ENCODE data around the gene SEC22A.
"Not testable (repeated sequence)": the region's sequence is repeated elsewhere in the genome, so short reads cannot be mapped to it uniquely, and the experiment has no call there.

The SEC22A gene

DNA sequence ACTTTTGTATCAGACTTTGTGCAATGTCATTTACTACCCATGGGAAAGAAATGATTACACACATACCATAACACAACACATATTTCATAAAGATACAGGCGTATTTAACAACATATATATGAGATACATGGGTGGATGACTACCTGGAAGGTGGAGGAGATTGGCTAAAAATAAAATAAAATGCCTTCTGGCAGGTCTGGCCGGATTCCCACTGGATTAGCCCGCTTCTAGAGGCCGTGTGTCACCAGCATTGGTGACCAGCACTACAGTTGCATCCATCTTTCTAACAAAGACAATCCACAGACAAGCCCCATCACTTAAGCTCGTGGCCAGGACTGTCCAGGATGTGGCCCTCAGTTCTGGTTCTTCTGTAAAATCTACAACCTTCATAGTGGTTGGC is 21.0 kb upstream of the SEC22A start:
- DNase-seq: no peak

DNA sequence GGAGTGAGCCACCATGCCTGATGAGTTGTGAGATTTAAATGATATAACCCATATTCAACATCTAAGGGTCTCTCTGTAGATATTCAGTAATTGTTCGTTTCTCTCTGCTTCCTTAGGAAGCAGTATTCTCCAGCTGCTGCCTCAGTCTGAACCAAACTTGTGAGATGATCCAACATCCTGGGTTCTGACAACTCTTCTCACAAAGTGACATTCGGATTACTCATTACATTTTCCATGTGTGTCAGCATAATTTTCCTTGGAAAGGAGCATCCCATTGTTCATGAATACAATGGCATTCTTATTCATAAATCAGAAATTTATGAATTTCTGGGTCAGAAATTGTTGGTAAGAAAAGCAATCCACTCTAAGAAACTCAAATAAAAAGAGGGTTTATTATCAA is 15.0 kb upstream of the SEC22A start:
- no peak for DNase-seq

DNA sequence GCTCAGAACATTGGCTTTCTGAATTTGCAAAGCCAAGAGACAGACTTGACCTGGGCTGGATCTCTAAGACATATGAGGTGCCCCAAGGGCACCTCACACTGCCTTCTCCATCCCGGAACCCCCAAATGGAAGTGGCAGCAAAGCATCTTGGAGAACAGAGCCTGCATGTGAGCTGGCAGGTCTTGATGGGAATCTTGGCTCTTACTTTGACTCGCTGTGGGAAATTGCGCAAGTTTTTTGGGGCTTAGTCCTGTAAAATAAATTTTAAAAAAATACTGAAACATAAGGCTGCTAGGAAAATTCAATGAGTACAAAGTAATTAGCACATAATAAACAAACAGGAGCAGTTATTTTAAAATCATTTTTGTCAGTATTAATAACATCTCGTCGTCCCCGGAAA is 13.7 kb upstream of the SEC22A start:
- no peak for DNase-seq

DNA sequence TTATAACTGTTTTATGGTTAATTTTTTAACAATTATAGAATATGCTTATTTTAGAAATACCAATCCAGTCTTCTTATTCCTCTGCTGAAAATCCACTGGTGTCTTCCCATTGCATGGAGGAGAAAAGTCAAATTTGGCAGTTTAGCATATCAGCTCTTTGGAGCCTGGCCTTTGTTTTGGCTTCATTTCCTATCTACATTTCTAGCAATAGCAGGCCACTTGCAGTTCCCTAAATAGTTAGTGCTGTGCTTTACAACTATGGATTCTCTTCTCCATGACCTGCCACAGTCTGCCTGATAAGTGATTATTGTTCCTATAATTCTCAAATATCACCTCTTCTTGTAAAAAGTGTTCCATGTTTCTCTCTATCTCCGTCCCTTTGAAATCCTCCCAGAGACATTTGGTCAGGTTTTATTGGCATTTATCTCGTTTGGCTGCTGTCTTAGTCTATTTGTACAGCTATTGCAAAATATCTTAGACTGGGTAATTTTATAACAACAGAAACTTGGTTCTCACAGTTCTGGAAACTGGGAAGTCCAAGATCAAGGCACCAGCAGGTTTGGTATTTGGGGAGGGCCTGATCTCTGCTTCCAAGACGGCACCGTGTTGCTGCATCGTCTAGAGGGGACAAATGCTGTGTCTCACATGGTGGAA is 8.2 kb upstream of the SEC22A start:
- DNase-seq: no peak

DNA sequence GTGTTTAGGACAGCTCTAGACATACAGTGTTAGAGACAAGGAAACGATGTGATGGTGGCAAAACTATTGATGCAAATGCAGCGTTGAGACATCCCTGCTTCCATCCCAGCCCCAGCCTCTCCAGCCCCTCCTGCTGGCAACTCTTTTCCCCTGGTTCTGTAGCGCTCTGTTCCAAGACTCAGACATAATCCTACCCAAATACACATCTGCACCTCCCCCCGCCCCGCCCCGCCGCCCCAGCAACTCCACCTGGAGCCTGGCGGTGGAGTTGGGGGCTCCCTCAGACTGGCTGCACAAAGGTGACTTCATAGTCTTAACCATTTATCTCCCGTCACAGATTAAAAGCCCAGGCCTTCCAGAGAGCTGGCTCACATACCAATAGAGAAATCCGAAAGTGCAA is 7.2 kb upstream of the SEC22A start:
- peak in 1 of 14 donors; percentile 3 for DNase-seq

DNA sequence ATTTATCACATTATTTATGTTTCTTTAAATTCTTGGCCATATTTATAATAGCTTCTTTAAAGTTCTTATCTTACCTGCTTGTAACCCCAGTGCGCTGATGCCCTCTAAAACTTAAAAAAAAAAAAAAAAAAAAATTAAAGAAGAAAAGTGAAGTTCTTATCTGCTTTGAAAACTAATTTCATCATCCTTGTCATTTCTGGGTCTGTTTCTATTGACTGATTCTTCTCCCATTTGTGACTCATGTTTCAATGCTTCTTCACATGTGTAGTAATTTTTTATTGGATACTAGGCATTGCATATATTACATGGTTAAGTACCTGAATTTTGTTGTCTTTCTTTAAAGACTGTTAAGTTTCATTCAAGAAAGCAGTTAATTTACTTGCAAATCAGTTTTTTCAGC is 3.4 kb upstream of the SEC22A start:
- no peak for DNase-seq

DNA sequence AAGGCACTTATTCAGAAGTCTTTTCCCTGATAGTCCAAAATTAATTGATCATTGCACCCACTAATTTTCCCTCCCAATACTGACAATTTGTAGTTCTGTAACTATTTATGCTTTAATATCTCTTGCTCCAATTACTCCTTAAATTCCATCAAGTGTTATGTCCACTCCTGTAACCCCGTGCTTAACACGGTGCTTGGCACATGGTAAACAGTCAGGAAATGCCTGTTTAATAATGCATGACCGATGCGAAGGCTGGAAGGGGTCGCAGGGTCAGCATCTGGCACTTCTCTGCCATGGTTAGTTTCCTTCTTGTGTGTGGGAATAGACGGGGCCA is 553 bp upstream of the SEC22A start:
- DNase-seq: peak in 1 of 14 donors; percentile 4

DNA sequence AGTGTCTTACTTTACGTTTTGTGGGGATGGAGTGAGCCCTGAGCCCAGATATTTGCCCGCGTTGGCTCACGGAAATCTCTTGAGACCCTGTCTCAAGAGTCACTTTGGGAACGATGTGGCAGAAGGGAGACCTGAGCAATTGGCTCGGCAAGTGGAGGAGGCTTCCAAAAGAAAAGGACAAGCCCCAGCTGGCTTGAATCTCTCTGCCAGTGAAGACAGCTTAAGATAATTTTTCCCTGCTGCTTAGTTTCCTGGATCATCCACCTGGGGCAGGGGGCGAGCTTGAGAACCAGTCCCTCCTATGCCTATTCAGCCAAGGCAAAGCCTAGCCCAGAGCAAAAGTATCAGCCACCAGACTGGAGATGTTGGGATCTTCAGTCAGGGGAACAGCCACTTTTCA is 708 bp downstream of the SEC22A start:
- DNase-seq: peak in 1 of 14 donors; percentile 33

DNA sequence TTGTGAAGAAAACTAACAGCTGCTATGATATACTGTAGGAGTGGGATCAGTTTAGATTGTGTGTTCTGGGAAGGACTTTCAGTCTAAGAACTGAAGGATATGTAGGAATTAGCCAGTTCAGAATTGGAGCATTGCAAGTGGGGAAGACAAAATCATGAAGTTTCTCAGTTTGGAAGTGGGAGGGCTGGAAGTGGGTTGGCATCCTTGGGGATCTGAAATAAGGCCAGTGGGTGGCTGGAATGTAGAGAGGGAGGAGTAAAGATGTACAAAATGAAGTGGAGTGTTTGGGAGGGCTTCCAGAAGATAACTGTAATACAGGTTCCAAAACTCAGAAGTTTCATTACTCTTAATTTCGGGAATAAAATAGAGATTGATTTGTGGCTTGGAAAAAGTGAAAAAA is 17.2 kb downstream of the SEC22A start:
- no peak for DNase-seq

DNA sequence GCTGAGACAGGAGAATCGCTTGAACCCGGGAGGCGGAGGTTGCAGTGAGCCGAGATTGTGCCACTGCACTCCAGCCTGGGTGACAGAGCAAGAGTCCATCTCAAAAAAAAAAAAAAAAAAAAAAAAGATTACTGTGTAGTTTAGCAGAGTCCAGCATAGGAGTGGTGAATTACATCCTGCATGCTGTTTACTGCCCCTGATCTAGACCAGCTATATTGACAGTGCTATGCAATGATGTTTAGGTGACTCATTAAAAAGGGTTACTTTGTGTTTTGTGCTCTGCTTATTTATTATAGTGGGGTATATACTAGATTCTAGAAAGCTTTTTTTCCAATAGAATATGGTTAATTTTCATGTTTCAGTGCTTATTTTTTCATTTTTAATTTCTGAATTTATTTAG is 19.6 kb downstream of the SEC22A start:
- DNase-seq: not testable (repeated sequence)

DNA sequence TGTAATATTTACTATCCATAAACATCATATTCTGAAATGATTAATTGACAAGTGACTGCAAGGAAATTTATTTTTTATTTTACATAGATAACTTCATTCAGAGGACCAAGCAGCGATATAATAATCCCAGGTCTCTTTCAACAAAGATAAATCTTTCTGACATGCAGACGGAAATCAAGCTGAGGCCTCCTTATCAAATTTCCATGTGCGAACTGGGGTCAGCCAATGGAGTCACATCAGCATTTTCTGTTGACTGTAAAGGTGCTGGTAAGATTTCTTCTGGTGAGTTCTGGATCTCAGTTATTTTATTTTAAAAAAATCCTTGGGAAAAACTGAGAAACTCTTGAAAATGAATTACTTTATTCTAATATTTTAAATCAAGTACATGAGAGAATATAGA is 23.3 kb downstream of the SEC22A start:
- DNase-seq: no peak

DNA sequence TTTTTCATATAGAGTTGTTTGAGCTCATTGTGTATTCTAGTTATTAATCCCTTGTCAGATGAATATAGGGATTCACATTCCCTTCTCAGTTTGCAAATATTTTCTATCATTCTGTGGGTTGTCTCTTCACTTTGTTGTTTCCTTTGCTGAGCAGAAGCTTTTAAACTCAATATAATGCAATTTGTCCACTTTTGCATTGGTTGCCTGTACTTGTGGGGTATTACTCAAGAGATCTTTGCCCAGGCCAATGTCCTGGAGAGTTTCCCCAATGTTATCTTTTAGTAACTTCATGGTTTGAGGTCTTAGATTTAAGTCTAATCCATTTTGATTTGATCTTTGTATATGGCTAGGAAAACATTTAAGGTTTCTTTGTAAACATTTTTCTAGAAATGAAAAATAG is 24.8 kb downstream of the SEC22A start:
- DNase-seq: no peak

DNA sequence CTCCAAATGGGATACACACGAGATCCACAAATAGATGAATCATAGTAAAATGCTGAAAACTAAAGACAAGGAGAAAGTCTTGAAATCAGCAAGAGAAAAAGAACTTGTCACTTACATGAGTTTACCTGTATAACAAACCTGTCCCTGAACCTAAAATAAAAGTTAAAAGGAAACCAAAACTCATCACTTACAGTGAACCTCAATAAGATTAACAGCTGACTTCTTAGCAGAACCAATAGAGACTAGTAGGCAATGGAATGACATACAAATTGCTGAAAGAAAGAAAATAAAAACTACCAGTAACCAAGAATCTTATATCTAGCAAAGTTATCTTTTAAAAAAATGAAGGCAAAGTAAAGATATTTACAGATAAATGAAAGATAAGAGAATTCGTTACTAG is 27.4 kb downstream of the SEC22A start:
- DNase-seq: no peak

DNA sequence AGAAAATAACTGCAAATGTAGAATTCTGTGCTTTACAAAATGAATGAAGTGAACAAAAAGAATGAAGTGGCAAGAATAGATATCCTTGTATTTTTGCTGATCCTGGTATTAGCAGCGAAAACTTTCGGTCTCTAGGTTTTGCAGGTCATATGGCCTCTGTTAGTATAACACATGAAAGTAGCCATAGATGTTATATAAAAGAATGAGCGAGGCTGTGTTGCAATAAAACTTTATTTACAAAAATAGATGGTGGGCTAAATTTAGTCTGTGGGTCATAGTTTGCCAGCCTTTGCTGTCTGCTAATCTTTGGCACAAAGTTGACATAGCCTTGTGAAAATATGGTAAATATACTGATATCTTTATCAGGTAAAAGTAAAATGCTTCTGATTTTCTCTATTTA is 35.2 kb downstream of the SEC22A start:
- no peak for DNase-seq

DNA sequence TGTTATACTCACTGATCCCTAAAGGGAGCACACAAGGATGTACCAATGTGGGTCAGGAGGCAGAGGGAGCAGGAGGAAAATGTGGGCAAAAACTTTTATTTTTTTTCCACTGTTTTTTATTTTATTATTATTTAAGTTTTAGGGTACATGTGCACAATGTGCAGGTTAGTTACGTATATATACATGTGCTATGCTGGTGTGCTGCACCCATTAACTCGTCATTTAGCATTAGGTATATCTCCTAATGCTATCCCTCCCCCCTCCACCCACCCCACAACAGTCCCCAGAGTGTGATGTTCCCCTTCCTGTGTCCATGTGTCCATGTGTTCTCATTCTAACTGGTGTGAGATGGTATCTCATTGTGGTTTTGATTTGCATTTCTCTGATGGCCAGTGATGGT is 37.4 kb downstream of the SEC22A start:
- not testable (repeated sequence) for DNase-seq

DNA sequence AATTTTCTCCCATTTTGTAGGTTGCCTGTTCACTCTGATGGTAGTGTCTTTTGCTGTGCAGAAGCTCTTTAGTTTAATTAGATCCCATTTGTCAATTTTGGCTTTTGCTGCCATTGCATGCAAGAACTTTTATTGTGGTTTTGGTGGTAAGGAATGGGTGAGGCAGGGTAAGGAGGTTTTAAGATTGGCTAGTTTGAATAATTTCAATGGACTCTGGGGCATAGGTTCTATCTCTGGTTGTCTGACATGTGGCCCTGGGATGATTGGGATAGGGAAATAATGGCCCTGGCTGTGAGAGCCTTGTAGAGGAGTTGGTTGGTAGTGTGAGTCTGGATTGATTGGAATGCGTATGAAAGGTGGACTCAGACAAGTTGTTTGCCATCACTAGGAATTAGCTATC is 38.0 kb downstream of the SEC22A start:
- DNase-seq: no peak

DNA sequence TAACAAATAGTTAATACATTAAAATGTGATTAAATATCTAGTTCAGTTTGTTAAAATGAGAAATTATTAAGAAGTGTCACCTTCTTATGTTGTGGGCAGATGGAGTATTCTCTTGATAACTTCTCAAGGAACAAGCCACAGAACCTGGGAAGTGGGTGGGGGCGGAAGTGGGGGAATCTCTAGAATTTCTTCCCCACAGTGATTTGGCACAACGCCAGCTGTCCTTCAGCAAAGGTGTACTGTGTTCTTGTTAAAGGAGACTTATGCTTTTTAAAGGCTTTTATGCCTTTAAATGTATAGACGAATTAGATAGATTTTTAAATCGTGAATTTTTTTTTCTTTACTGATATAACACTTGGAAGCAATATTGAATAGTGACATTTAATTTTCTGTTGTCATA is 42.4 kb downstream of the SEC22A start:
- no peak for DNase-seq

DNA sequence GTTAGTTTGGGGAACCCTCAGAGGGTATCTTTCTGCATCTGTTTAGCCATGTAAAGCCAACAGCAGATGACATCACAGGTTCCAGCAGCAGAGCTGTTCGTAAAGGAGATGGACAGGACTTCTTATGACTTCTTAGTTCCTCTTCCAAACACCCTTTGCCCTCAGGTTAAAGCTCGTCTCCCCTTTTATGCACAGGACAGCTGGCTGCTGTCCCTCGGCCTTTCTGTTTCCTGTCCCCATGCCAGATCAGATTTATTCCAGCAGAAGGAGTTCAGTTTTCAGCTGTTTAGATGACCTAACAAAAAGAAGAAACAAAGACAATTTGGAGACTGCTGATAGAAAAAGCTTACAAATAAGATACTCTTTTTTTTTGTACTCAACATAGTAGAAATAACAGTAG is 45.1 kb downstream of the SEC22A start:
- no peak for DNase-seq

DNA sequence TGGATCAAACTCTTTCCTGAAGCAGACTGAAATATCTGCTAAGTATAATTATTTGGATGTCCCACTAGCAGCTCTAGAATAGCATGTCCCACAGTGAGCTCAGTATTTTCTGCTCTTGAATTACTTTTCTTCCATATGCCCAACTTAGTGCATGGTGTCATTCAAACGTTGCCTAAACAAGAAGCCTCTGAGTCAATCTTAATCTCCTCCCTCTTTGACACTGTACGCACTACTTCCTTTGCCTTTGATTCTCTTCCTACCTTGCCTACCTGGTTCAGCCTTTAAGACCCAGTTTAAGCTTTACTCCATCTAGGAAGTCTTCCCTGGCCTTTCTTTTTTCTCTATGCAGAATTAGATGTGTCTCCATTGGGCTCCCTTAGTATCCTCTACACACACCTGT is 54.5 kb downstream of the SEC22A start:
- DNase-seq: no peak

DNA sequence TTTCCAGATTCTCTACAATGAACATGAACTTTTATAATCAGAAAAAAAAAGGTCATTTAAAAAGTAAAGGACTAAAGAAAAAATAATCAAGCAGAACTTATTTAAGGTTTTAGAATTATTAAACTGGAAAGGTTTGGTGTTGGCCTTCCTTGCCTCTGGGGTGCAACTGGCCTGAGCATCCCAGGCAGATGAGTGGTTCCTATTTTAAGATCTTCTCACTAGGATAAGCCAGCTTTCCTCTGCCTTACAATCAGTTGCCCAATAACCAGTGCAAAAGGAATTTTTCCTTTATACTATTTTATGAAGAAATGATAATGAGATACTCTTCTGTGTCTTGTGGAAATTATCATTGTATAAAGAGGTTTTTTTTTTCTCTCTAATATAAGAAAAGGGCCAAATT is 56.6 kb downstream of the SEC22A start:
- DNase-seq: no peak

DNA sequence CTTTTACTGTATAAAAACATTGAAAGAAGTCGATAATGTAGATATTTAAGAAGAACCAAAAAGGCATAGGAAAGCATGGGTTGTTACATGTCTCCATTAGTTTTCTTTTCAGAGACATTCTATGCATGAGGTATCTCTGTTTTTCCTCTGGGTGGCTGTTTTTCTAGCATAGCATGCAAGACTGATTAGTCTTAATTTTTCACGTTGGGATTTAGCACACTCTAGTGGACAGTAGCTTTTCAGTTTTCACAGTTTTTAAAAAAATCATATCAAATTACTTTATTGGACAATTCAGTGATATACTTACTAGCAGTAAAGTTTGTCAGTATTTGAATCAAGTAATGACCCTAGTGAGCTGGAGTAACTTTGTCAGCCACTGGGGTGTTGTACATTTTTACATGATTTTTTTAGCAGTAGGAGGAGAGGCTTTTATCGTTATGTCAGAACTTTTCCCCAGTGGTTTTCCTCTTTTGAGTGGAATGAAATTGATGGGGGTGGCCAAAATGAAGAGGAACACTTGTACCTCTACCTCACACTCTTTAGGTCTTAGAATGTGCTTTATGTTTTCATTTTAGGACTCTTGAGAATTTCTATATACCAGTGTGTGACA is 57.2 kb downstream of the SEC22A start:
- no peak for DNase-seq

DNA sequence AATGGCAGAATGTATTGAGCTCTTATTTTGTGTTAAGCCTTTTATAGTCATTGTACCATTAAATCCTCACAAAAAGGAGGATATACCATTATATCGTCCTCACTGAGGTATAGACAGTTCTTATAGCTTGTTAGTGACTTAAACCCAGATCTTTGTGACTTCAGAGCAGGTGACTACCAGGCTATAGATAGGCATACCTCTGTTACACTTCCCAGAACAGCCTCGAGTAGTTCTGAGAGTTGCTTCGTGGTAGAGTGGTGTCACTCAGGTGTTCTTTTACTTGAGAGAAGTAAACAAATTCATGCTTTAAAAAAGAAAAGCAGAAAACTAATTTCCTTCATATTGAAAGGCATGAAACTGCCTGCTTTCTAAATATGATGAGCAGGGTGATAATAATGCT is 59.9 kb downstream of the SEC22A start:
- no peak for DNase-seq

DNA sequence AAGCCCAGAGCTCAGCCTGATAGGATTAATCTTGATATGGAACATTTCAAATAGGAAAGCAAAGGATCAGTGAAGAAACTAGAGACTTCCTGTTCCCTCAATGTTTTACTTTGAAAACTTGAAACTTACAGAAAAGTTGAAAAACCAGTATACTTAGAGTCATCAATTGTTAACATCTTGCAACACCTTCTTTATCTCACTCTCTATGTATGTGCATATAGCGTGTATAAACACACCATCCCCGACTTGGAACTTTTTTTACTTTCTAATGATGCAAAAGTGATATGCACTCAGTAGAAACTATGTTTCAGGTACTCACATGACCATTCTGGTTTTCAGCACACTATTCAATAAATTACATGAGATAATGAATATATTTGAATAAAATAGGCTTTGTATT is 60.5 kb downstream of the SEC22A start:
- DNase-seq: no peak

DNA sequence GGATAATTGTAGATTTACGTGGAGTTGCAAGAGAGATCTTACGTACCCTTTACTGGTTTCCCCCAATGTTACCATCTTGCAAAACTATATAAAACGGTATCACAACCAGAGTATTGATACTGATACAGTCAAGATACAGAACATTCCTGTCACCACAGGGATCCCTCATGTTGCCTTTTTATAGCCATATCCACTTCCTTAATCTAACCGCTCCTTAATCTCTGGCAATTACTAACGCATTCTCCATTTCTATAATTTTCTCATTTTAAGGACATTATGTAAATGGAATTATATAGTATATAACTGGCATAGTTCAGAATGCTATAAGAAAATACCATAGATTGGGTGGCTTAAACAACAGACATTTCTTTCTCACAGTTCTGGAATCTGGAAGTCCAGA is 61.1 kb downstream of the SEC22A start:
- DNase-seq: no peak

DNA sequence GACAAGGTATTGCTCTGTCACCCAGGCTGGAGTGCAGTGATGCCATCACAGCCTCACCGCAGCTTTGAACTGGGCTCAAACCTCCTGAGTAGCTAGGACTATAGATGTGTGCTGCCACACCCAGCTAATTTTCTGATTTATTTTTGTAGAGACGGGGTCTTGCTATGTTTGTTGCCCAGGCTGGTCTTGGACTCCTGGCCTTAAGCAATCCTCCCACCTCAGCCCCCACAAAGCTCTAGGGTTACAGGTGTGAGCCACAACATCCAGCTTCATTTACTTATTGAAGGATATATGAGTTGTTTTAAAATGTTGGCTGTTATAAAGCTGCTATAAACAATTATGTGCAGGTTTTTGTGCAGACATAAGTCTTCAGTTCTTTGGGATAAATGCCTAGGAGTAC is 62.2 kb downstream of the SEC22A start:
- DNase-seq: no peak
